Activated naive CD4-positive, alpha-beta T cell treated with anti-CD3 and anti-CD28 coated beads, Interleukin-2, amount 50 U/mL, for 72 hours (primary cell): ENCODE data around the gene FRMD3. TPM values are rescaled to one million over a fixed set of nuclear protein-coding genes. Genes with fewer than 3 reads are reported as not detected.

Source experiments
- ATAC-seq, 2 donors: fragments of 150-1000 bp; cut with Tn5 transposase; 2 replicates each; pipeline ENCODE4 v1.10.0; 2021; ENCODE audit warnings: mild to moderate bottlenecking in 2 of 2, moderate library complexity in 2 of 2
- DNase-seq, 2 donors: peaks; one replicate each; pipeline ENCODE4 v3.0.0; 2021 to 2022; ENCODE audit warnings: low spot score in 2 of 2
- H3K27ac Mint-ChIP-seq, 2 donors: one replicate each; pipeline ENCODE4 v1.8.0; 2022; ENCODE audit warnings: mild to moderate bottlenecking in 2 of 2, mixed read lengths in 2 of 2
- H3K36me3 Mint-ChIP-seq, 2 donors: one replicate each; pipeline ENCODE4 v1.8.0; 2022; ENCODE audit warnings: mixed read lengths in 2 of 2
- H3K9me3 Mint-ChIP-seq, 2 donors: one replicate each; pipeline ENCODE4 v1.8.0; 2022; ENCODE audit warnings: mixed read lengths in 2 of 2
- total RNA-seq, 2 donors: library from RNA; stranded (reverse); gene quantifications; one replicate each; pipeline ENCODE4 v1.2.3, GENCODE V29; 2022

Gene FRMD3
- total RNA-seq, 2 donors from 2014 or later = 0.25 to 0.64 TPM

GRCh38 chr9:83491995-83492394 is 46.2 kb downstream of the FRMD3 start:
- Mint-ChIP-seq H3K36me3 (no peaks in the 10 kb centered on the region), H3K9me3 (no peaks in the 10 kb centered on the region), H3K27ac (no peak overlapping the region)
- DNase-seq (no peak), ATAC-seq (no peak)

- no peak for ATAC-seq
- Mint-ChIP-seq H3K9me3 (no peaks in the 10 kb centered on the region), H3K27ac (no peak overlapping the region)
Observed at GRCh38 chr9:83491413-83491812, 46.8 kb downstream of the FRMD3 start.

DNA sequence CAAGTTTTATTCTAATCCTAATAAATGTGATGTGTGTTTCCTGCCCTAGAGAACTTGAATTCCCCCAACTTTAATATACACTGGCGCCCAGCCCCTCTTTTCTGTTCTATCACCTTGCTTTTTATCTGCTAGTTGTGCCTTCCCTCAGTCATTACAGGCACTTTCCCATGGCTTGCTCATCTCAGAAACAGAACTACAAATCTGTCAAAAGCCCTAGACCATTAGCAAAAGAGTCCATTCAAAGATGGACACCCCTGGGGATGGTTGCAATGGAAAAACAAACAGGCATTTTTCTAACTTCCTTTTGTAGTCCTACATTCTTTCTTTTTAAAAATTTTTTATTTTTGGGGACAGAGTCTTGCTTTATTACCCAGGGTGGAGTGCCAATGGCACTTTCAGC is 48.2 kb downstream of the FRMD3 start:
- no peak overlapping the region for H3K27ac Mint-ChIP-seq
- DNase-seq (no peak), ATAC-seq (no peak)
- no peaks in the 10 kb centered on the region for H3K9me3 Mint-ChIP-seq
- H3K36me3 Mint-ChIP-seq = no peaks in the 10 kb centered on the region

More at GRCh38 chr9:83491413-83491812, 46.8 kb downstream of the FRMD3 start:
- H3K36me3 Mint-ChIP-seq = no peaks in the 10 kb centered on the region
- no peak for DNase-seq

- no peak for ATAC-seq
- no peak for DNase-seq
- H3K27ac Mint-ChIP-seq = no peak overlapping the region
- peaks cover 0 to 9% of the 10 kb centered on the region in 2 donors for H3K9me3 Mint-ChIP-seq
- peaks cover 0 to 8% of the 10 kb centered on the region in 2 donors for H3K36me3 Mint-ChIP-seq
Observed at GRCh38 chr9:83484990-83485389, 53.2 kb downstream of the FRMD3 start.

- peaks cover 7 to 14% of the 10 kb centered on the region in 2 donors for H3K9me3 Mint-ChIP-seq
- peaks cover 8 to 14% of the 10 kb centered on the region in 2 donors for H3K36me3 Mint-ChIP-seq
- no peak for DNase-seq
- ATAC-seq = peak; percentile 61 to 66
- no peak overlapping the region for H3K27ac Mint-ChIP-seq
Observed at GRCh38 chr9:83483223-83483622, 55.0 kb downstream of the FRMD3 start.

- no peak for DNase-seq
- no peak overlapping the region for H3K27ac Mint-ChIP-seq
- no peak for ATAC-seq
- peaks cover 7 to 14% of the 10 kb centered on the region in 2 donors for H3K9me3 Mint-ChIP-seq
- H3K36me3 Mint-ChIP-seq = peaks cover 14% of the 10 kb centered on the region in 2 donors
Observed at GRCh38 chr9:83479765-83480164, 58.4 kb downstream of the FRMD3 start.

DNA sequence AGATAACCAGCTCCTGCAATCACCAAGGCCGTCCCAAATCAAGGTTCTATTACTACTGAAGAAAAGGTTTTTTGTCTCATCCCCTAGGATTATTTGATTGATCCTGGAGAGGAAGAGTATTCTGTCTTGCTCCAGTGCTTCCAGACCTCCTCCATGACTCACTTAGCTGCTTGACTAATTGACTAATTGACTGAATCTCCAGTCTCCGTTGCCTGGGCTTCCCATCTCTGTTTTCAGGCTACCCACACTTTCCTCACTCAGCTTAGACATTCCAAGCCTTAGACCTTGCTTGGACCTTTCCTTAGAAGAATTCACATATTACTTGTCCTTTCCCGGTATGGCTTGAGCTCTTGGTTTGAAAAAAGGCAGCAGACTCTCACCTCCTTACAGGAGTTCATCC is 60.6 kb downstream of the FRMD3 start:
- no peak for DNase-seq
- H3K27ac Mint-ChIP-seq = no peak overlapping the region
- ATAC-seq = no peak
- peaks cover 7 to 15% of the 10 kb centered on the region in 2 donors for H3K9me3 Mint-ChIP-seq
- H3K36me3 Mint-ChIP-seq = peaks cover 14 to 20% of the 10 kb centered on the region in 2 donors

DNA sequence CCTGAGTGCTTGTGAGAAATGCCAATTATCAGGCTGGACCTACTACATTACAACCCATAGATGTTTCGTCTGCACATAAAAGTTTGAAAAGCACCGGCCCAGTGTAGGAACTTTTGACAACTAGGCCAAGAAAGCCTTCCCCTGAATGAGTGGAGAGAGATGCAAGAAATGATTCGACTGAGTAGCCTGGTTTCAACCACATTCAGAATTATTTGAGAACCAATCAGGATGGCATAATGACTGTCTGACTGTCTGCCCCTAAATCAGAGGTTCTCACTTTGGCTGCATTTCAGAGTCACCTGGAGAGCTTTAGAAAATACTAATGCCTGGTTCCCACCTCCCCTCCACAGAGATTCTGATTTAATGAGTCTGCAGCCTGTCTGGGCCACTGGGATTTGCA is 61.1 kb downstream of the FRMD3 start:
- peaks cover 7 to 15% of the 10 kb centered on the region in 2 donors for H3K9me3 Mint-ChIP-seq
- peaks cover 14 to 20% of the 10 kb centered on the region in 2 donors for H3K36me3 Mint-ChIP-seq
- ATAC-seq (peak in 1 of 2 donors; percentile 62), DNase-seq (no peak)
- no peak overlapping the region for H3K27ac Mint-ChIP-seq

GRCh38 chr9:83476513-83476912 is 61.7 kb downstream of the FRMD3 start:
- Mint-ChIP-seq H3K36me3 (peaks cover 14 to 20% of the 10 kb centered on the region in 2 donors), H3K9me3 (peaks cover 7 to 15% of the 10 kb centered on the region in 2 donors), H3K27ac (no peak overlapping the region)
- ATAC-seq (no peak), DNase-seq (no peak)

GRCh38 chr9:83475741-83476140 is 62.5 kb downstream of the FRMD3 start:
- DNase-seq (no peak), ATAC-seq (no peak)
- Mint-ChIP-seq H3K36me3 (peaks cover 9 to 20% of the 10 kb centered on the region in 2 donors), H3K27ac (no peak overlapping the region), H3K9me3 (peaks cover 7 to 10% of the 10 kb centered on the region in 2 donors)

DNA sequence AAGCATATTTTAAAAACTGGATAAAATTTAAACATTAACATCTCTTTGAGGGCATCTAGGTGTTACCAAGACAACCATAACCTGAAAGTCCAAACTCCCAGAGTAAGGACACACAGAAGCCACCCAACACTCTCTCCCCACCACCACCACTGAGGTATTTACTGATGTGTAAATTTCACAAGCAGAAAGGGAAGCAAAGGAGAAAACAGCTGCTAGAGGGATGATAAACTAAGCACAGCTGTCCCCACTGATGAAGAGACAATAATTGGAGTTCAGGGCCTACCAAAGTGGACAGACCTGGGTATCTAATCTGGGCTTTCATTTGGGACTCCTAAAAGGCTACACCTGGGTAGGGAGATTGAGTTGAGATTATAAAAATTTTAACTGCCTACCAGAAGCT is 63.6 kb downstream of the FRMD3 start:
- Mint-ChIP-seq H3K9me3 (peaks cover 7 to 10% of the 10 kb centered on the region in 2 donors), H3K27ac (peak overlapping the region in 1 of 2 donors; percentile 77), H3K36me3 (peaks cover 7 to 20% of the 10 kb centered on the region in 2 donors)
- ATAC-seq (no peak), DNase-seq (no peak)

- peaks cover 0 to 5% of the 10 kb centered on the region in 2 donors for H3K9me3 Mint-ChIP-seq
- H3K36me3 Mint-ChIP-seq = peaks cover 0 to 12% of the 10 kb centered on the region in 2 donors
- DNase-seq (no peak), ATAC-seq (peak; percentile 77 to 80)
- H3K27ac Mint-ChIP-seq = peak overlapping the region; percentile 26 to 77
Observed at GRCh38 chr9:83473488-83473971, 64.7 kb downstream of the FRMD3 start.

DNA sequence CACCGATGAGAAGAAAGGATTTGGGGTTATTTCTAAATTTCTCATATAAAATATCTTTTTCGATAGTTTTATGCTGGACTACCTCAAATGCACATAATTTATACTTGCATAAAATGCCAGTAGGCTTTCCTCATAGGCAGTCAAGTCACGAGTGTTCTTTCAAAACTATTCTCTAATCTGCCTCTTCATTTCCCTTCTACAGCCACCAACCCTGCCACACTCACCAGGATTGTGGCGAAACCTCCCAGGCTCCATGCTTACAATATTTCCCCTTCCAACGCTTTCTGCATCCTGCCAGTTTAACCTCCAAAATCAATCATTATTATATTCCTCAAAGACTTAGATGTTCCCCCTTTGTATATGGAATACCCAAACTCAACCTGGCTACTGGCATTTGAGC is 65.4 kb downstream of the FRMD3 start:
- Mint-ChIP-seq H3K27ac (peak overlapping the region in 1 of 2 donors; percentile 77), H3K9me3 (peaks cover 0 to 5% of the 10 kb centered on the region in 2 donors), H3K36me3 (peaks cover 0 to 12% of the 10 kb centered on the region in 2 donors)
- no peak for ATAC-seq
- DNase-seq = no peak

DNA sequence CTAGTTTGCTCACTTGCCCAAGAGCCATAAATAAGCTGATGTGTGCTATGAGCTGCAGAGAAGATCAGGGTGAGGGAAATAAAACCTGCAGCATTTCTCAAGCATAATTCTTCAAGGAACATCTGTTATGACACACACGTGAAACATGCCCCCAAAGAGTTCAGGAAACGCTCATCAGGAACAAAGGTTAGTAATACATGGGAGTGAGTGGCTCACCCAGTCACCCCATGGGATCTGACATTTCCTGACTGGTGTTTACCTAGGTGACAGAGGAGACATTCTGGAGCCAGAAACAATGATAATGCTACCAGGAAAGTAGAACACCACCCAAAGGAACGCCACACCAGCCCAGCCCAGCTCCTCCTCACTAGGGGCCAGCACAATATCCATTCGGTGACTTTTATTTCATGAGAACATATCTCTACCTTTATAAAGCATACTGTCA is 66.0 kb downstream of the FRMD3 start:
- H3K36me3 Mint-ChIP-seq = peaks cover 0 to 12% of the 10 kb centered on the region in 2 donors
- no peak overlapping the region for H3K27ac Mint-ChIP-seq
- ATAC-seq (peak; percentile 42 to 54), DNase-seq (no peak)
- peaks cover 0 to 5% of the 10 kb centered on the region in 2 donors for H3K9me3 Mint-ChIP-seq

DNA sequence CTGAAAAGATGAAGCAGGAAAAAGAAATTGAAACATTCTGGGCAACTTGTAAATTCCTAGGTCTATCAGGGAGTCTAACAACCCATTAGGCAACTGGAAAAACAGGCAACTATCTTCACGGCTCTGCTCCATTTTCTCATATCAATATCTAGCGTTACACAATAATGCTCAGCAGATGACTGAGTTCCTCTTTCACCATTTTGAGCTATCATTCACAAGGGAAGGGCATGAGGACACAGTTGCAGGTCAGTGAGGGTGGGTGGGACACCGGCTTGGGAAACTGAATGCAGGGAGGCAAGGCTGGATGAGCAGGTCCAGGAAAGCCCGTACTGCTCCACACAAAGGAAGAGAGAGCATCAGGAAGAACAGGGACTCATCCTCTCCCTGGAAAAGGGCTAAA is 67.0 kb downstream of the FRMD3 start:
- ATAC-seq (no peak), DNase-seq (no peak)
- H3K27ac Mint-ChIP-seq = no peak overlapping the region
- peaks cover 0 to 5% of the 10 kb centered on the region in 2 donors for H3K9me3 Mint-ChIP-seq
- peaks cover 0 to 9% of the 10 kb centered on the region in 2 donors for H3K36me3 Mint-ChIP-seq

DNA sequence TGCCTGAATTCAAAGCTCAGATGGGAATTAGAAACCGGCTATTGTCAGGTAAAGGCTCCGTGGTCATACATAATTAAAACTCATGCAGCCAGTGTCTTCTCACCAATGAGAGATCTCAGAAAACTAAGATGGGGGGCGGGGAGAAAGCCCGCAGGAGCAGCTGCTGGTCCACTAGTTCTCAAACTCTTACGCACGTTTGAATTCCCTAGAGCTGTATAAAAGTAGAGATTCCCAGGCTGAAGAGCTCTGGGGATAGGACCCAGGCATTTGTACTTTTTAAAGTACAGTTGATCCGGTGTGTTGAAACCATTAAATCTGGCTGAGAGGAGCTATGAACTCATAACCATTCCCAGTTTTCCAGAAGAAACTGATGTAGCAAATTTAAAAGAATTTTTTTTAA is 68.5 kb downstream of the FRMD3 start:
- H3K27ac Mint-ChIP-seq = no peak overlapping the region
- H3K9me3 Mint-ChIP-seq = peaks cover 0 to 5% of the 10 kb centered on the region in 2 donors
- peaks cover 0 to 6% of the 10 kb centered on the region in 2 donors for H3K36me3 Mint-ChIP-seq
- no peak for DNase-seq
- no peak for ATAC-seq

GRCh38 chr9:83468821-83469220 is 69.4 kb downstream of the FRMD3 start:
- H3K36me3 Mint-ChIP-seq = peaks cover 0 to 6% of the 10 kb centered on the region in 2 donors

GRCh38 chr9:83466877-83467276 is 71.3 kb downstream of the FRMD3 start:
- ATAC-seq = no peak
- H3K9me3 Mint-ChIP-seq = no peaks in the 10 kb centered on the region
- no peak for DNase-seq
- no peaks in the 10 kb centered on the region for H3K36me3 Mint-ChIP-seq
- no peak overlapping the region for H3K27ac Mint-ChIP-seq

More at GRCh38 chr9:83468821-83469220, 69.4 kb downstream of the FRMD3 start:
- no peak for DNase-seq
- ATAC-seq = no peak
- Mint-ChIP-seq H3K27ac (no peak overlapping the region), H3K9me3 (peaks cover 0 to 5% of the 10 kb centered on the region in 2 donors)
